ENCODE results near the gene RFX6. TPM values are rescaled to one million over a fixed set of nuclear protein-coding genes. Genes with fewer than 3 reads are reported as not detected.

RFX6 gene
- total RNA-seq, 1 experiment from 2014 or later: 0.15 TPM

DNA sequence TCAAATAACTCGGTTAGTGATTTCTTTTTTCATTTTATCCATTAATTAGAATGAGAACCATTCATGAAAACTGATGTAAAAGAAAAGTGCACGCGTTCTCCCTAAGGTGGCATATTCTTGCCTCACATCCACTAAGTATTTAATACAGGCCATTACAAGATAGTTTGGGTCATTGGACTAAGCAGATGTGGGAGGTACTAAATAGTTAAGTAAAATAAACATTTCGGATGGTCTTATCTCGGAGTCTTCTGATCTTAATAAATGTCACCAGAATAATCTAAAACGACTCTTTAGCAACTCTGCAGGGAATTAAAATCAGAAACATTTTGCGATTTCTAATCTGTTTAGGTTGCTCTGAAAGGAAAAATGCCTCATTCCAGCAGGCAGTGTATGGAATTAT lies 78.7 kb downstream of the RFX6 start:
- BruUV-seq (replicated peaks): no TSS peak
- H3K4me3 ChIP-seq (ENCODE audit: low read length): no peak overlapping the region
- no peaks in the 10 kb centered on the region for H3K9me2 ChIP-seq (replicated peaks; ENCODE audit: low read length)
- H3K9ac ChIP-seq (ENCODE audit: low read length): no peak overlapping the region
- no peaks in the 10 kb centered on the region for H3K79me2 ChIP-seq (ENCODE audit: low read length)
- H3K4me2 ChIP-seq (ENCODE audit: low read length): no peak overlapping the region
- CTCF ChIA-PET: no interaction called here
- H4K20me1 ChIP-seq (ENCODE audit: low read length): no peaks in the 10 kb centered on the region
- H3K27ac ChIP-seq (ENCODE audit: low read length): no peak overlapping the region
- H3K27me3 ChIP-seq (ENCODE audit: low read length): no peaks in the 10 kb centered on the region
- H3K4me1 ChIP-seq (ENCODE audit: insufficient read depth, low read length): no peaks in the 10 kb centered on the region
- POLR2A ChIA-PET (ENCODE audit: unreplicated experiment): no interaction called here
- no peaks in the 10 kb centered on the region for H3K9me3 ChIP-seq (ENCODE audit: low read length)
- TF ChIP-seq EZH2 (IDR thresholded peaks at IDR 0.05; ENCODE audit: low read length, unreplicated experiment) (no peak), EZH2phosphoT487 (IDR thresholded peaks at IDR 0.05; ENCODE audit: borderline replicate concordance, low read length) (no peak)
- TF ChIP-seq, protein P1, sequence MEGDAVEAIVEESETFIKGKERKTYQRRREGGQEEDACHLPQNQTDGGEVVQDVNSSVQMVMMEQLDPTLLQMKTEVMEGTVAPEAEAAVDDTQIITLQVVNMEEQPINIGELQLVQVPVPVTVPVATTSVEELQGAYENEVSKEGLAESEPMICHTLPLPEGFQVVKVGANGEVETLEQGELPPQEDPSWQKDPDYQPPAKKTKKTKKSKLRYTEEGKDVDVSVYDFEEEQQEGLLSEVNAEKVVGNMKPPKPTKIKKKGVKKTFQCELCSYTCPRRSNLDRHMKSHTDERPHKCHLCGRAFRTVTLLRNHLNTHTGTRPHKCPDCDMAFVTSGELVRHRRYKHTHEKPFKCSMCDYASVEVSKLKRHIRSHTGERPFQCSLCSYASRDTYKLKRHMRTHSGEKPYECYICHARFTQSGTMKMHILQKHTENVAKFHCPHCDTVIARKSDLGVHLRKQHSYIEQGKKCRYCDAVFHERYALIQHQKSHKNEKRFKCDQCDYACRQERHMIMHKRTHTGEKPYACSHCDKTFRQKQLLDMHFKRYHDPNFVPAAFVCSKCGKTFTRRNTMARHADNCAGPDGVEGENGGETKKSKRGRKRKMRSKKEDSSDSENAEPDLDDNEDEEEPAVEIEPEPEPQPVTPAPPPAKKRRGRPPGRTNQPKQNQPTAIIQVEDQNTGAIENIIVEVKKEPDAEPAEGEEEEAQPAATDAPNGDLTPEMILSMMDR (conservative IDR thresholded peaks at IDR 0.05; ENCODE audit: low read depth, low read length): no peak
- no peak overlapping the region for H2AFZ ChIP-seq (ENCODE audit: low read length)
- H3K36me3 ChIP-seq (ENCODE audit: low read depth, low read length): no peaks in the 10 kb centered on the region
- intact Hi-C loops (cut with micrococcal nuclease): no loop called here
- no peaks in the 10 kb centered on the region for H3F3A ChIP-seq (ENCODE audit: low read length, unreplicated experiment)
- ATAC-seq (no peak), DNase-seq (no peak)

DNA sequence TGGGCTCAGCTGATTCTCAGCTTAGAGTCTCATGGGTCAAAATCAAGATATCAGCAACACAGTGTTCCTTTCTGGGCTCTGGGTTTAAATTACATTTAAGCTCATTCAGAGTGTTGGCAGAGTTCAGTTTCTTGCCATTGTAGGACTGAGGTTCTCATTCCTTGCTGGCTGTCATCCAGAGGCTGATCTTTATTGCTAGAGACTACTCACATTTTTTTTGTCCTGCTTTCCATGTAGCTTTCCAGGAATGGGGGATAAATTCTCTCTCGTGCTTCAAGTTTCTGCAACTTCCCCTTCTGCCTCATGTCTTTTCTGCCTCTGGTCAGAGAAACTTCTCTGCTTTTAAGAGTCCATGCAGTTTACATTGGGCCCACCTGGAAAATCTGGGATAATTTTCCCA lies 86.9 kb downstream of the RFX6 start:
- ChIA-PET POLR2A (ENCODE audit: unreplicated experiment) (no interaction called here), CTCF (interaction anchor here (1.2 kb wide), 1 partner anchor 83 kb away, joined by 3 read pairs; no protein-coding TSS in a partner anchor)
- Histone ChIP-seq H3K36me3 (ENCODE audit: low read depth, low read length) (no peaks in the 10 kb centered on the region), H3K9me3 (ENCODE audit: low read length) (no peaks in the 10 kb centered on the region), H3F3A (ENCODE audit: low read length, unreplicated experiment) (no peaks in the 10 kb centered on the region), H3K27ac (ENCODE audit: low read length) (no peak overlapping the region), H3K79me2 (ENCODE audit: low read length) (no peaks in the 10 kb centered on the region), H4K20me1 (ENCODE audit: low read length) (no peaks in the 10 kb centered on the region), H3K9ac (ENCODE audit: low read length) (no peak overlapping the region), H3K4me2 (ENCODE audit: low read length) (no peak overlapping the region), H3K4me3 (ENCODE audit: low read length) (no peak overlapping the region), H2AFZ (ENCODE audit: low read length) (no peak overlapping the region), H3K4me1 (ENCODE audit: insufficient read depth, low read length) (peaks cover 23% of the 10 kb centered on the region), H3K9me2 (replicated peaks; ENCODE audit: low read length) (no peaks in the 10 kb centered on the region), H3K27me3 (ENCODE audit: low read length) (no peaks in the 10 kb centered on the region)
- ATAC-seq (no peak), DNase-seq (peak; percentile 6)
- intact Hi-C loops (cut with micrococcal nuclease): no loop called here
- no peak for TF ChIP-seq EZH2phosphoT487 (IDR thresholded peaks at IDR 0.05; ENCODE audit: borderline replicate concordance, low read length)
- TF ChIP-seq EZH2 (IDR thresholded peaks at IDR 0.05; ENCODE audit: low read length, unreplicated experiment): no peak
- TF ChIP-seq, protein P1 (conservative IDR thresholded peaks at IDR 0.05; ENCODE audit: low read depth, low read length): no peak
- no TSS peak for BruUV-seq (replicated peaks)
